WTC11 (cell line): ENCODE data around the gene R3HDML. TPM values are rescaled to one million over a fixed set of nuclear protein-coding genes. Genes with fewer than 3 reads are reported as not detected.

Experiments used
- ATAC-seq: fragments of 200-7000 bp; cut with Tn5 transposase; 2 replicates; pipeline ENCODE4 v1.10.0; 2021; ENCODE audit warnings: mild to moderate bottlenecking, moderate library complexity
- CTCF ChIA-PET: fragments of 300-600 bp; sonication (Branson Sonifier 250); formaldehyde crosslinking; loops from one replicate; lab custom pipeline; 2021; ENCODE audit warnings: antibody characterized with exemption; lab: Charles Lee
- POLR2A ChIA-PET: fragments of 350-600 bp; sonication (Branson Sonifier 250); formaldehyde crosslinking; loops from one replicate; lab custom pipeline; 2021; ENCODE audit warnings: antibody characterized with exemption; lab: Charles Lee
- DNase-seq: peaks from one replicate; pipeline ENCODE4 v3.0.0; 2021; ENCODE audit warnings: low spot score
- H3K27ac Mint-ChIP-seq: 2 replicates; pipeline ENCODE4 v1.8.0; 2021; ENCODE audit warnings: mixed read lengths
- H3K27me3 Mint-ChIP-seq: 2 replicates; pipeline ENCODE4 v1.8.0; 2021; ENCODE audit warnings: low read depth, mild to moderate bottlenecking, moderate library complexity, mixed read lengths
- H3K36me3 Mint-ChIP-seq: 2 replicates; pipeline ENCODE4 v1.8.0; 2021; ENCODE audit warnings: mixed read lengths
- H3K4me1 Mint-ChIP-seq: 2 replicates; pipeline ENCODE4 v1.8.0; 2022; ENCODE audit warnings: mixed read lengths
- H3K4me3 Mint-ChIP-seq: 2 replicates; pipeline ENCODE4 v1.8.0; 2021; ENCODE audit warnings: mild to moderate bottlenecking, moderate library complexity, mixed read lengths
- H3K9me3 Mint-ChIP-seq: 2 replicates; pipeline ENCODE4 v1.8.0; 2021; ENCODE audit warnings: mixed read lengths
- ATF1 ChIP-seq: sonication (generic); formaldehyde crosslinking; IDR thresholded peaks from 2 replicates; pipeline ENCODE4 v1.8.1; 2023; ENCODE audit warnings: mild to moderate bottlenecking, moderate library complexity, missing genetic modification reagents
- ESRRA ChIP-seq: sonication (generic); formaldehyde crosslinking; IDR thresholded peaks from 2 replicates; pipeline ENCODE4 v1.8.1; 2022; ENCODE audit warnings: mild to moderate bottlenecking, missing genetic modification reagents, borderline replicate concordance
- GABPB1 ChIP-seq: sonication (generic); formaldehyde crosslinking; IDR thresholded peaks from 2 replicates; pipeline ENCODE4 v1.8.1; 2023; ENCODE audit warnings: mild to moderate bottlenecking, missing genetic modification reagents
- KAT7 ChIP-seq: sonication (generic); formaldehyde crosslinking; IDR thresholded peaks from 2 replicates; pipeline ENCODE4 v1.8.1; 2023; ENCODE audit warnings: missing genetic modification reagents, mild to moderate bottlenecking, borderline replicate concordance
- MXD4 ChIP-seq: fragments of 250-450 bp; sonication (Bioruptor Pico); IDR thresholded peaks from 2 replicates; pipeline ENCODE4 v1.8.0; 2021; ENCODE audit warnings: mild to moderate bottlenecking, moderate library complexity, borderline replicate concordance
- PRRX2 ChIP-seq: fragments of 250-450 bp; sonication (Bioruptor Pico); IDR thresholded peaks from 2 replicates; pipeline ENCODE4 v1.8.0; 2021; ENCODE audit warnings: mild to moderate bottlenecking
- RELA ChIP-seq: sonication (generic); formaldehyde crosslinking; IDR thresholded peaks from 2 replicates; pipeline ENCODE4 v1.8.1; 2022; ENCODE audit warnings: missing genetic modification reagents, mild to moderate bottlenecking, borderline replicate concordance
- ZNF138 ChIP-seq: sonication (generic); formaldehyde crosslinking; conservative IDR thresholded peaks from 2 replicates; pipeline ENCODE4 v1.8.1; 2022; ENCODE audit warnings: mild to moderate bottlenecking, moderate library complexity, missing genetic modification reagents
- ZNF219 ChIP-seq: sonication (generic); formaldehyde crosslinking; IDR thresholded peaks from 2 replicates; pipeline ENCODE4 v1.8.0; 2023; ENCODE audit warnings: missing genetic modification reagents, mild to moderate bottlenecking, borderline replicate concordance
- total RNA-seq: library from RNA; stranded (reverse); gene quantifications from 3 replicates; pipeline ENCODE4 v1.2.3, GENCODE V29; 2021
- TF ChIP-seq, protein P1 (sequence below): fragments of 250-450 bp; sonication (Bioruptor Pico); IDR thresholded peaks from 2 replicates; pipeline ENCODE4 v1.9.0; 2021; ENCODE audit warnings: moderate library complexity, mild to moderate bottlenecking, inconsistent platforms, borderline replicate concordance
- TF ChIP-seq, protein P2 (sequence below): sonication (generic); formaldehyde crosslinking; IDR thresholded peaks from 2 replicates; pipeline ENCODE4 v1.8.1; 2023; ENCODE audit warnings: mild to moderate bottlenecking, missing genetic modification reagents, moderate library complexity
- TF ChIP-seq, protein P3 (sequence below): fragments of 250-450 bp; sonication (Bioruptor Pico); conservative IDR thresholded peaks from 2 replicates; pipeline ENCODE4 v1.9.0; 2021; ENCODE audit warnings: mild to moderate bottlenecking
- TF ChIP-seq, protein P4 (sequence below): sonication (generic); formaldehyde crosslinking; conservative IDR thresholded peaks from 2 replicates; pipeline ENCODE4 v1.8.1; 2023; ENCODE audit warnings: mild to moderate bottlenecking, low read depth, missing genetic modification reagents, moderate library complexity
- TF ChIP-seq, protein P5 (sequence below): sonication (generic); formaldehyde crosslinking; IDR thresholded peaks from 2 replicates; pipeline ENCODE4 v1.8.1; 2022; ENCODE audit warnings: low read depth, missing genetic modification reagents, borderline replicate concordance
- TF ChIP-seq, protein P6 (sequence below): fragments of 250-450 bp; sonication (Bioruptor Pico); IDR thresholded peaks from 2 replicates; pipeline ENCODE4 v1.9.0; 2021; ENCODE audit warnings: mild to moderate bottlenecking

The R3HDML gene
- total RNA-seq, 1 experiment from 2014 or later, result not detected

DNA sequence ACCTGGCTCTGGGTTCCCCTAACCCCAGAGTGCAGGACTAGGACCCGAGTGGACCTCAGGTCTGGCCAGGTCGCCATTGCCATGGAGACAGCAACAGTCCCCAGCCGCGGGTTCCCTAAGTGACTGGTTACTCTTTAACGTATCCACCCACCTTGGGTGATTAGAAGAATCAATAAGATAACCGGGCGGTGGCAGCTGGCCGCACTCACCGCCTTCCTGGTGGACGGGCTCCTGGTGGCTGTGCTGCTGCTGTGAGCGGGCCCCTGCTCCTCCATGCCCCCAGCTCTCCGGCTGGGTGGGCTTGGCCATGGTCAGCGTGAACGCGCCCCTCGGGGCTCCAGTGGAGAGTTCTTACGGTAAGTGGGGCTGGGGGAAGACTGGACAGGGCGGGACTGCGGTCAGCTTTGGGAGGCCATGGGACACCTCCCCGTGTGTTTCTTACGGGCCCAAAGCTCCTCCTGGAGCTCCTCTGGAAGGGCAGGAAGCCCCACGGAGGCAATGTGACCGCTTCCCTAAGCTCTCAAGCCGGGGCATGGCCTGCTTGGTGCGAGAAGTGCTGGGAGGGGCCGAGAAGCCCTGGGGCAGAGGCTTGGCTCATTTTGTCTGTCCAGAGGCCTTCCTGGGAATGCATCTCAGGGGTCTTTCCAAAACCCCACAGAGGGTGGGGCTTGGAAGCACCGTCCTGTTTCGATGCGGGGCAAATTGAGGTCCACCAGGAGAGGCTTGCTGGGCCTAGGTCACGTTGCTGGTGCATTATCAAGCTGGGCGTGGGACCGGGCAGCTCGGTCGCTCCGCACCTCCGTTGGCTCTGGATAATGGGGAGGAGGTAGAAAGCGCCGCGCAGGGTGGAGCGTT is 18.9 kb downstream of the R3HDML start, which contains the start of gene HNF4A:
Gene HNF4A, plus strand, starts transcription at position 202 of the 855 bp plus-strand sequence. Its CDS starts 106 bp downstream, at position 308.
- CTCF ChIA-PET, result interaction anchor here (0.6 to 1.3 kb wide), 3 partner anchors 13 to 139 kb away, joined by 3 to 4 read pairs (median 3); no protein-coding TSS in a partner anchor
- POLR2A ChIA-PET, result no interaction called here
- TF ChIP-seq GABPB1 (CRISPR knock-in tag) (peak; percentile 5; the same call in 1 of the 2 replicates), RELA (CRISPR knock-in tag) (no peak)
- TF ChIP-seq, all 79 proteins: peak for 1
- Mint-ChIP-seq H3K27me3 (no peaks in the 10 kb centered on the region; the same call in 1 of the 2 replicates), H3K4me3 (no peak within 1 kb of the TSS), H3K4me1 (0 out of 2 replicates have a peak, but pooled peaks cover 4% of the 10 kb centered on the region), H3K9me3 (peaks cover 6% of the 10 kb centered on the region; the same call in 1 of the 2 replicates), H3K27ac (no peak within 1 kb of the TSS), H3K36me3 (no peaks in the 10 kb centered on the region)
- ATAC-seq (no peak), DNase-seq (no peak)

DNA sequence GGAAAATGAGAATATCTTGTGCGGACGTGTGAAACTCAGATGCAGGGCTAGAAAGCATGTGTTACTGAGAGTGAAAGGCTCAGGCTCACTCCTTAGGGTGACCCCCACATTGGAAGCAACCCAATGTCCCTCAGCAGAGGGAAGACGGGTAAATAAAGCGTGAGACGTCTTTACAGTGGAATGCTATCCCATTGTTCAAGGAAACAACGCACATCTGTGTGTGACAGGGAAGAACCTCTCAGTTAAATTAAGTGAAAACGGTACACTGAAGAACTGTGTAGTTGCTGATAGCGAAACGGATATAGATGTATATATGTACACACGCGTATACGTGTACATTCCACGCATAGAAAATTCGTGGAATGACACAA is 19.5 kb downstream of the R3HDML start:
- Mint-ChIP-seq H3K36me3 (no peaks in the 10 kb centered on the region), H3K4me3 (no peak overlapping the region), H3K27ac (no peak overlapping the region), H3K27me3 (no peaks in the 10 kb centered on the region; the same call in 1 of the 2 replicates), H3K4me1 (0 out of 2 replicates have a peak, but pooled peaks cover 4% of the 10 kb centered on the region), H3K9me3 (peaks cover 6% of the 10 kb centered on the region; the same call in 1 of the 2 replicates)
- POLR2A ChIA-PET, result no interaction called here
- DNase-seq (no peak), ATAC-seq (no peak)
- CTCF ChIA-PET, result interaction anchor here (1.3 kb wide), 1 partner anchor 45 kb away, joined by 4 read pairs; no protein-coding TSS in a partner anchor
- 0 out of 2 replicates have a peak, but pooled peaks have one; percentile 1 for TF ChIP-seq GABPB1 (CRISPR knock-in tag)
- TF ChIP-seq ZNF138 (CRISPR knock-in tag), result no peak

DNA sequence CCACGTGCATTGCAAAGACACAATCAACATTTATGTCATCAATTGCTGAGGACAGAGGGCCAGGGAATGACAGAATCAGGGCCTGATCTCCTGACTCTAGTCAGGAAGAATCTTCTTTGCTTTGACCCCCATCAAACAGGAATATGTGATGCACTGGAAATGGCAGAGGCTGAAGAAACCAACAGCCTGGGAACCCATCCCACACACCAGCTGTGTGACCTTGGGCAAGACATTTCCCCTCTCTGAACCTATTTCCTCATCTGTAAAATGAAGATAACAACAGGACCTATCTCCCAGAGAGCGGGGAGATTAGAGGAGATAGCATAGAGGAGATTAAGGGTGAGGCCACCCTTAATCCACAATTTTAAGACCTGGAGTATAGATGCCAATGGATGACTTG is 20.2 kb downstream of the R3HDML start:
- POLR2A ChIA-PET, result no interaction called here
- ATAC-seq (no peak), DNase-seq (no peak)
- no peak for TF ChIP-seq ESRRA
- 0 out of 2 replicates have a peak, but pooled peaks cover 2% of the 10 kb centered on the region for H3K4me1 Mint-ChIP-seq
- peaks cover 6% of the 10 kb centered on the region; the same call in 1 of the 2 replicates for H3K9me3 Mint-ChIP-seq
- H3K36me3 Mint-ChIP-seq, result no peaks in the 10 kb centered on the region
- H3K27ac Mint-ChIP-seq, result no peak overlapping the region
- CTCF ChIA-PET, result interaction anchor here (1.5 kb wide), 1 partner anchor 27 kb away, joined by 5 read pairs; no protein-coding TSS in a partner anchor
- H3K27me3 Mint-ChIP-seq, result no peaks in the 10 kb centered on the region; the same call in 1 of the 2 replicates
- H3K4me3 Mint-ChIP-seq, result no peak overlapping the region

DNA sequence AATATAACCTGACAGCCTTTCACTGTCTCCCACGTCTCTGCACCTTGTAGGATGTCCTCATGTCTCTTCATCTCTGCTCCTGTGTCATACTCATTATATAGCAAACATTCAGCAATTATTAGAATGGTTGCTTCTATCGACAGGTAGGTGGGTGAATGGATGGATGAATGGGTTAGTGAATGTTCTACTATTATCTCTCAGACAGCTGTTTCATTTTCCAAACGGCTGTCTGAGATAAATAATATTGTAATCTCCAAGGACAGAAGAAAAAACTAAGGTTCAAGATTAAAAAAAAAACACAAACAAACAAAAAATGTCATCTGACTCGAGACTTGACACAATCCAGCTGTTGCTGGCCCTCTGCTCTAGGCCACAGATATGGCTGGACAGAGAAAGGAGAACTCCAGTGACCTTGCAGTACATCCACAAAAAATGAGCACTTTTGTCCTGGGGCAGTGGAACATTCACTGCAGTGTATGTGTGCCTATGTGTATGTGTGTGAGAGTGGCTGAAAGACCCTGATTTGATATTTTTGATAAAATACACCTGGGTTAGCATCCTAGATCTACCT is 20.8 kb downstream of the R3HDML start:
- Mint-ChIP-seq H3K36me3 (no peaks in the 10 kb centered on the region), H3K9me3 (peaks cover 6% of the 10 kb centered on the region; the same call in 1 of the 2 replicates), H3K27ac (no peak overlapping the region), H3K4me3 (no peak overlapping the region), H3K4me1 (no peaks in the 10 kb centered on the region), H3K27me3 (no peaks in the 10 kb centered on the region; the same call in 1 of the 2 replicates)
- CTCF ChIA-PET, result interaction anchor here (1.5 kb wide), 1 partner anchor 27 kb away, joined by 5 read pairs; no protein-coding TSS in a partner anchor
- POLR2A ChIA-PET, result no interaction called here
- no peak for DNase-seq
- no peak for ATAC-seq
- TF ChIP-seq, protein P1, sequence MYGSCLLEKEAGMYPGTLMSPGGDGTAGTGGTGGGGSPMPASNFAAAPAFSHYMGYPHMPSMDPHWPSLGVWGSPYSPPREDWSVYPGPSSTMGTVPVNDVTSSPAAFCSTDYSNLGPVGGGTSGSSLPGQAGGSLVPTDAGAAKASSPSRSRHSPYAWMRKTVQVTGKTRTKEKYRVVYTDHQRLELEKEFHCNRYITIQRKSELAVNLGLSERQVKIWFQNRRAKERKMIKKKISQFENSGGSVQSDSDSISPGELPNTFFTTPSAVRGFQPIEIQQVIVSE, result no peak
- TF ChIP-seq KAT7 (CRISPR knock-in tag) (no peak), ZNF219 (CRISPR knock-in tag) (no peak), ATF1 (CRISPR knock-in tag) (no peak), MXD4 (no peak), PRRX2 (no peak), RELA (CRISPR knock-in tag) (no peak), GABPB1 (CRISPR knock-in tag) (no peak), ZNF138 (CRISPR knock-in tag) (no peak)
- TF ChIP-seq, protein P2, sequence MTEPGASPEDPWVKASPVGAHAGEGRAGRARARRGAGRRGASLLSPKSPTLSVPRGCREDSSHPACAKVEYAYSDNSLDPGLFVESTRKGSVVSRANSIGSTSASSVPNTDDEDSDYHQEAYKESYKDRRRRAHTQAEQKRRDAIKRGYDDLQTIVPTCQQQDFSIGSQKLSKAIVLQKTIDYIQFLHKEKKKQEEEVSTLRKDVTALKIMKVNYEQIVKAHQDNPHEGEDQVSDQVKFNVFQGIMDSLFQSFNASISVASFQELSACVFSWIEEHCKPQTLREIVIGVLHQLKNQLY (CRISPR knock-in tag), result no peak
- TF ChIP-seq, protein P3, sequence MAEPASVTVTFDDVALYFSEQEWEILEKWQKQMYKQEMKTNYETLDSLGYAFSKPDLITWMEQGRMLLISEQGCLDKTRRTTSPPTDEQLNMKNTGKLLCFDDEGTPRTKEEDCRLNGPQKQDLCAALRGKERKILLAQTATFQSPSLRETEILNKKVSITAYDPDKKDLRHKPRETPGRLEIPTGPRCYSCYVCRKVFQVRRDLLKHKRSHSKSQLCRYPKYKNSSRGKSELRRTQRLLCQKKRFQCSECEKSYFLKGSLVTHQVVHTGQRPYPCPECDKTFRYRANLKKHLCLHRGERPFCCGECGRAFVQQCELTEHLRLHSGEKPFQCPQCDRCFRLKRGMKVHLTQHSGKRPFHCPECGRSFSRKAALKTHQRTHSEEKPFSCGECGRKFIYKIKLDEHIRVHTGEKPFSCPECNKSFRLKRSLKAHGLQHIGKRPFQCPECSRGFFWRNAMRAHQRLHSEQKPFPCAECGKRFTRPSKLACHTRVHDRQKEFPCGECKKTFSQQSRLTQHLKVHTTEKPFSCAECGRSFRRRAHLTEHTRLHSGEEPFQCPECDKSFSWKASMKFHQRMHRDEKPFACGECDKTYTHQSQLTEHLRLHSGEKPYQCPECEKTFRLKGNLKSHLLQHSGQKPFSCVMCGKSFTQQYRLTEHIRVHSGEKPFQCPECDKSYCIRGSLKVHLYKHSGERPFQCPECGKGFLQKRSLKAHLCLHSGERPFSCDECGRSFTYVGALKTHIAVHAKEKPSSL (CRISPR knock-in tag), result no peak
- TF ChIP-seq, protein P4, sequence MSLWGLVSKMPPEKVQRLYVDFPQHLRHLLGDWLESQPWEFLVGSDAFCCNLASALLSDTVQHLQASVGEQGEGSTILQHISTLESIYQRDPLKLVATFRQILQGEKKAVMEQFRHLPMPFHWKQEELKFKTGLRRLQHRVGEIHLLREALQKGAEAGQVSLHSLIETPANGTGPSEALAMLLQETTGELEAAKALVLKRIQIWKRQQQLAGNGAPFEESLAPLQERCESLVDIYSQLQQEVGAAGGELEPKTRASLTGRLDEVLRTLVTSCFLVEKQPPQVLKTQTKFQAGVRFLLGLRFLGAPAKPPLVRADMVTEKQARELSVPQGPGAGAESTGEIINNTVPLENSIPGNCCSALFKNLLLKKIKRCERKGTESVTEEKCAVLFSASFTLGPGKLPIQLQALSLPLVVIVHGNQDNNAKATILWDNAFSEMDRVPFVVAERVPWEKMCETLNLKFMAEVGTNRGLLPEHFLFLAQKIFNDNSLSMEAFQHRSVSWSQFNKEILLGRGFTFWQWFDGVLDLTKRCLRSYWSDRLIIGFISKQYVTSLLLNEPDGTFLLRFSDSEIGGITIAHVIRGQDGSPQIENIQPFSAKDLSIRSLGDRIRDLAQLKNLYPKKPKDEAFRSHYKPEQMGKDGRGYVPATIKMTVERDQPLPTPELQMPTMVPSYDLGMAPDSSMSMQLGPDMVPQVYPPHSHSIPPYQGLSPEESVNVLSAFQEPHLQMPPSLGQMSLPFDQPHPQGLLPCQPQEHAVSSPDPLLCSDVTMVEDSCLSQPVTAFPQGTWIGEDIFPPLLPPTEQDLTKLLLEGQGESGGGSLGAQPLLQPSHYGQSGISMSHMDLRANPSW (CRISPR knock-in tag), result no peak
- TF ChIP-seq, protein P5, sequence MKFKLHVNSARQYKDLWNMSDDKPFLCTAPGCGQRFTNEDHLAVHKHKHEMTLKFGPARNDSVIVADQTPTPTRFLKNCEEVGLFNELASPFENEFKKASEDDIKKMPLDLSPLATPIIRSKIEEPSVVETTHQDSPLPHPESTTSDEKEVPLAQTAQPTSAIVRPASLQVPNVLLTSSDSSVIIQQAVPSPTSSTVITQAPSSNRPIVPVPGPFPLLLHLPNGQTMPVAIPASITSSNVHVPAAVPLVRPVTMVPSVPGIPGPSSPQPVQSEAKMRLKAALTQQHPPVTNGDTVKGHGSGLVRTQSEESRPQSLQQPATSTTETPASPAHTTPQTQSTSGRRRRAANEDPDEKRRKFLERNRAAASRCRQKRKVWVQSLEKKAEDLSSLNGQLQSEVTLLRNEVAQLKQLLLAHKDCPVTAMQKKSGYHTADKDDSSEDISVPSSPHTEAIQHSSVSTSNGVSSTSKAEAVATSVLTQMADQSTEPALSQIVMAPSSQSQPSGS (CRISPR knock-in tag), result no peak
- TF ChIP-seq, protein P6, sequence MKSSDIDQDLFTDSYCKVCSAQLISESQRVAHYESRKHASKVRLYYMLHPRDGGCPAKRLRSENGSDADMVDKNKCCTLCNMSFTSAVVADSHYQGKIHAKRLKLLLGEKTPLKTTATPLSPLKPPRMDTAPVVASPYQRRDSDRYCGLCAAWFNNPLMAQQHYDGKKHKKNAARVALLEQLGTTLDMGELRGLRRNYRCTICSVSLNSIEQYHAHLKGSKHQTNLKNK (CRISPR knock-in tag), result no peak
